ENCODE measurements around the gene MTHFD2L. TPM values are rescaled to one million over a fixed set of nuclear protein-coding genes. Genes with fewer than 3 reads are reported as not detected.

MTHFD2L gene
- total and polyA plus RNA-seq, 3 donors from 2014 or later, result 14.8 to 44.1 (median 29.1) TPM

DNA sequence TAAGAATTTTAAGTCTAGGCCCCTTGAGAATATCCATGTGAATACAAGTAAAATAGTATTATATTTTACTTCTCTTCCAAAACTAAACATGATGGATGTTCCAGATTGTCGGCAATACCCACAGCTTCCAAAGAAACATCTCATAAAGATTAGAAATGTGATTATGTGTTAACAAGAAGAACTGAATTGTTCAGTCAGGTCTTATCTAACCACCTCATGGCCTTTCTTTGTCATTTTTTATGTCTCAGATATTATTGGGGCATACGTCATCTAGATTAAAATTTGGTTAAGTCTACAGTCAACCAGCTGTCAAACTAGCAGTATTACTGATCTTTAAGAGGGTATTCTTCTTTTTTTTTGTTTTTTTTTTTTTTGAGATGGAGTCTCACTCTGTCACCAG is 160.4 kb downstream of the MTHFD2L start:
- H3K27me3 ChIP-seq, result no peaks in the 10 kb centered on the region
- H3K27ac ChIP-seq, result no peak overlapping the region
- H3K36me3 ChIP-seq (ENCODE audit: low read depth, missing control alignments), result no peaks in the 10 kb centered on the region
- H3K4me3 ChIP-seq, result no peak overlapping the region
- no peak for TF ChIP-seq CTCF (IDR thresholded peaks at IDR 0.05)
- no peak for TF ChIP-seq POLR2A (IDR thresholded peaks at IDR 0.05)
- 70 to 80% methylated on average over 2 of the region's 2 CpGs for WGBS, 2 donors
- intact Hi-C loops (cut with DNase I; ENCODE audit: low total_unique reads), result no loop called here
- no peaks in the 10 kb centered on the region for H3K9me3 ChIP-seq
- no peaks in the 10 kb centered on the region for H3K4me1 ChIP-seq
- no peak for DNase-seq

DNA sequence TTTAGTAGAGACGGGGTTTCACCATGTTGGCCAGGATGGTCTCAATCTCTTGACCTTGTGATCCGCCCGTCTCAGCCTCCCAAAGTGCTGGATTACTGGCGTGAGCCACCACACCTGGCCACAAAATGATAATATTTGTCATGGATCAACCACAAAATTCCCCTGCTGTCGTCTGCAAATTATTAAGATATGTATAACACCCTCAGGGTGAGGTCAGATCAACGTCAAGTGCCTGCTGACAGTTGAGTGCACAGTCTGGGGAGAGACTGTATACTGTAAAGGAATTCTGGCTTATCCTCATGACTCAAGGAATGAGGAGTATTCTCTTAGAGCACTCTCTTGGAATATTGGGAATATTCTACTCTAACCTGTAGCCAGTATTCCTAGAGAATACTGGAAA is 161.6 kb downstream of the MTHFD2L start:
- TF ChIP-seq POLR2A (IDR thresholded peaks at IDR 0.05), result no peak
- no peak for TF ChIP-seq CTCF (IDR thresholded peaks at IDR 0.05)
- no peaks in the 10 kb centered on the region for H3K4me1 ChIP-seq
- DNase-seq, result no peak
- H3K9me3 ChIP-seq, result no peaks in the 10 kb centered on the region
- H3K36me3 ChIP-seq (ENCODE audit: low read depth, missing control alignments), result no peaks in the 10 kb centered on the region
- intact Hi-C loops (cut with DNase I; ENCODE audit: low total_unique reads), result no loop called here
- no peak overlapping the region for H3K27ac ChIP-seq
- WGBS, 2 donors, result 85 to 93% methylated on average over 6 of the region's 6 CpGs
- no peaks in the 10 kb centered on the region for H3K27me3 ChIP-seq
- no peak overlapping the region for H3K4me3 ChIP-seq

DNA sequence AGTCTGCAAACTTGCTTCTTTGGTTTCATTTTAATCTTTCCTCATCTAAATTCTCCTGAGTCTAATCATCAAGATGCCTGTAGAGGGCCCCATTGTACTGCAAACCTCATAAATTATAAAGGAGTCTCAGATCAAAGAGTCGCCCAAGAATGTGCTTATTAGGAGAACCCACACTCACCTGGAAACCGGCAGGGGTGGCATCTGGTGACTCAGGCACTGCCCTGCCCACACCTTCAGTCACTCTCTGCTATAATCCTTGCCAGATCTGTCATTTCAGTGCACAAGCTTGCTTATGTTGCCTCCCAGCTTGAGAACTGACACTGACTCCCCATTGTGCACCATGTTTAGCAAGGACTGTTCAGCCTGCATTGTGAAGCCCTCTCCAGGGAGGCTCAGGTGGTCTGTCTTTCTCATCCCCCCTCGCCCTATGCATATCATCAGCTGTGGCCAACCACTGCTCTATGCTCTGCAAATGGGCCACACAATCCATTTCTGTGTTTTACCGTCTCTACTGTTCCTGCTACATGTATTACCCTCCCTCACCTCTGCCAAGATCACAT is 162.7 kb downstream of the MTHFD2L start:
- 50 to 71% methylated on average over 4 of the region's 4 CpGs for WGBS, 2 donors
- TF ChIP-seq POLR2A (IDR thresholded peaks at IDR 0.05), result no peak
- TF ChIP-seq CTCF (IDR thresholded peaks at IDR 0.05), result peak in 2 of 3 experiments; percentile 17 to 35
- Histone ChIP-seq H3K27me3 (no peaks in the 10 kb centered on the region), H3K36me3 (ENCODE audit: low read depth, missing control alignments) (no peaks in the 10 kb centered on the region), H3K27ac (no peak overlapping the region), H3K4me3 (no peak overlapping the region), H3K9me3 (no peaks in the 10 kb centered on the region), H3K4me1 (no peaks in the 10 kb centered on the region)
- intact Hi-C loops (cut with DNase I; ENCODE audit: low total_unique reads), result no loop called here
- DNase-seq, result peak; percentile 21

DNA sequence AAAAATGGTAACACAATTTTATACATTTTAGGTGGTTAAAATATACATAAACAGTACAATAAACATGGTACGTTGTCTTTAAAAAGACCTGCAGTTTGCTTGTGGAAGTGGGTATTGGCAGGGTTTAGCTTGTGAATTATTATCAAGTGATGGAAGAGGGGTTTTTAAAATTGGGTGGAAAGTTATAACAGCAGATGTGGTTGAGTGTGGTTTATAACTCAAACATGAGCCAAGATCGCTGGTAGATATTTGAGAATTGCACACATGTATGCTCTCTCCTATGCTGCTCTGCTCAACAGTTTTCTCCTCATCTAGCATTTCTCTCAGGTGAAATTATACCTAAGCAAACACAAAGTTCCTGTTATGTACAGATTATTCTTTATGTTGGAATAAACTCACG is 164.4 kb downstream of the MTHFD2L start:
- TF ChIP-seq CTCF (IDR thresholded peaks at IDR 0.05) (no peak), POLR2A (IDR thresholded peaks at IDR 0.05) (no peak)
- Histone ChIP-seq H3K27ac (no peak overlapping the region), H3K4me1 (no peaks in the 10 kb centered on the region), H3K4me3 (no peak overlapping the region), H3K36me3 (ENCODE audit: low read depth, missing control alignments) (no peaks in the 10 kb centered on the region), H3K27me3 (no peaks in the 10 kb centered on the region), H3K9me3 (no peaks in the 10 kb centered on the region)
- intact Hi-C loops (cut with DNase I; ENCODE audit: low total_unique reads), result no loop called here
- DNase-seq, result no peak
- 77 to 82% methylated on average over 3 of the region's 3 CpGs for WGBS, 2 donors

DNA sequence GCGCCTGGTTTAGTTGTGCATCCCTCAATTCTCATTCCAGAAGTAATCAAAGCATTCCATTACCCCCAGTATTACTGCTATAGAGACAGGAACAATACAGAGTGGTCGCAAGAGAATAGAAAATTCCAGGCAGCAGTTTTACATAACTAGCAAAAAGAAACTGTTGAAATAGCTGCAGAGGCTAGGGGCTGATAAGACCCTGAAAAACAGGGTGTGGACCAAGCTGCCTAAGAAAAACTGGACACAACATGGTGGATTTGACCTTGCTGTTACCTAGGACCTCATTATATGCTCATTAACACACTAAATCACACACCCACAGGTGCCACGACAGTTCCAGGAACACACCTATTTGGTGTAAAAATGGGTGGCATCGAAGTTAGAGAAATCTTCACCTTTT is 165.7 kb downstream of the MTHFD2L start:
- WGBS, 2 donors, result 90% methylated on average over 4 of the region's 4 CpGs
- DNase-seq, result no peak
- no peaks in the 10 kb centered on the region for H3K4me1 ChIP-seq

More for the DNA sequence above, 165.7 kb downstream of the MTHFD2L start:
- H3K36me3 ChIP-seq (ENCODE audit: low read depth, missing control alignments), result no peaks in the 10 kb centered on the region
- TF ChIP-seq POLR2A (IDR thresholded peaks at IDR 0.05) (no peak), CTCF (IDR thresholded peaks at IDR 0.05) (no peak)
- H3K9me3 ChIP-seq, result no peaks in the 10 kb centered on the region
- no peaks in the 10 kb centered on the region for H3K27me3 ChIP-seq
- H3K4me3 ChIP-seq, result no peak overlapping the region
- intact Hi-C loops (cut with DNase I; ENCODE audit: low total_unique reads), result no loop called here
- H3K27ac ChIP-seq, result no peak overlapping the region

All from testis (tissue), 3 donors.